Measurements from ENCODE around the gene TARS3.

DNA sequence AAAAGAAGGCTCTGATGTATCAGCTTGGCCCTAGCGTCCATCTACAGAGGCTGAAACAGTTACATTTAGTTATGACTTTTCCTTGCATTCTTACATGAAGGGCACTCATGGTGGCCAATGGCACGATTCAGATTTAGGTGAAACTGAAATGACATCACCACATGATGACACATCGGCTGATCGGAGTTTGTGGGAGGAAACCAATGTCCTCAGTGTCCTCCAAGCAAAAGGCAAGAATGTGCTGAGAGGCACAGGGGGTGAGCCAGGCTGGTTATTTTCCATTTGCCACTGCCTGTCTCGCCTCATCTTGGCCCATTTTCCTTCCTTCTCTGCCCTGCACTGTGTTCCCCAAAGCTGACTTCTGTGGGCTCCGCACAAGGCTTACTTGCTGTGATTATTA, 34.4 kb downstream of the TARS3 start:
- TF ChIP-seq, protein P1, sequence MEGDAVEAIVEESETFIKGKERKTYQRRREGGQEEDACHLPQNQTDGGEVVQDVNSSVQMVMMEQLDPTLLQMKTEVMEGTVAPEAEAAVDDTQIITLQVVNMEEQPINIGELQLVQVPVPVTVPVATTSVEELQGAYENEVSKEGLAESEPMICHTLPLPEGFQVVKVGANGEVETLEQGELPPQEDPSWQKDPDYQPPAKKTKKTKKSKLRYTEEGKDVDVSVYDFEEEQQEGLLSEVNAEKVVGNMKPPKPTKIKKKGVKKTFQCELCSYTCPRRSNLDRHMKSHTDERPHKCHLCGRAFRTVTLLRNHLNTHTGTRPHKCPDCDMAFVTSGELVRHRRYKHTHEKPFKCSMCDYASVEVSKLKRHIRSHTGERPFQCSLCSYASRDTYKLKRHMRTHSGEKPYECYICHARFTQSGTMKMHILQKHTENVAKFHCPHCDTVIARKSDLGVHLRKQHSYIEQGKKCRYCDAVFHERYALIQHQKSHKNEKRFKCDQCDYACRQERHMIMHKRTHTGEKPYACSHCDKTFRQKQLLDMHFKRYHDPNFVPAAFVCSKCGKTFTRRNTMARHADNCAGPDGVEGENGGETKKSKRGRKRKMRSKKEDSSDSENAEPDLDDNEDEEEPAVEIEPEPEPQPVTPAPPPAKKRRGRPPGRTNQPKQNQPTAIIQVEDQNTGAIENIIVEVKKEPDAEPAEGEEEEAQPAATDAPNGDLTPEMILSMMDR (IDR thresholded peaks at IDR 0.05), result no peak
- TF ChIP-seq POLR2A (IDR thresholded peaks at IDR 0.05), result no peak
